Body of pancreas (tissue), 4 donors: ENCODE results near the gene IFNL3.

ENCODE experiments used
- CTCF ChIP-seq, 7 experiments: fragments of 450-650 bp in 4 of 7; fragments of 200-600 bp in 3 of 7; sonication (generic) in 3 of 7; IDR thresholded peaks; one replicate each; pipeline ENCODE4 v1.5.1; 2016 to 2019; ENCODE audit warnings: antibody characterized with exemption in 7 of 7
- POLR2A ChIP-seq, 3 donors: fragments of 450-650 bp; IDR thresholded peaks; one replicate each; pipeline ENCODE4 v1.6.1; 2016; ENCODE audit warnings: antibody characterized with exemption in 3 of 3, mild to moderate bottlenecking in 2 of 3

DNA sequence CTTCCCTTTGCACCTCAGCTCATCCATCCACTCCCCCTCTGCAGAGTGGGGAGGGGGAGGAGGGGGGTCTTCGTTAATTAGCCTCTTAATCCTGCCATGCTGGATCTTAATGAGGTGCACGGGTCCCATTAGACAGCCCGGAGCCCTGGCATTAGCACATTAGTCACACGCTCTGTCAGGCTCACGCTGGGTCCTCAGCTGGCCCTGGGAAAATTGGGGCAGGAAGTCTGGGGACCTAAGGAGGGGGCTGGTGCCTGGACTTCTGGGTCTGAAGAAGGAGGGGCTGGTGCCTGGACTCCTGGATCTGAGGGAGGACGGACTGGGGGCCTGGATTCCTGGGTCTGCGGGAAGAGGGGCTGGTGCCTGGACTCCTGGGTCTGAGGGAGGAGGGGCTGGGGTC lies 48.5 kb downstream of the IFNL3 start:
- no peak for TF ChIP-seq CTCF (IDR thresholded peaks at IDR 0.05)
- TF ChIP-seq POLR2A (IDR thresholded peaks at IDR 0.05), result no peak
